HCT116 (cell line): Measurements from ENCODE around the gene SPEF2. TPM values are rescaled to one million over a fixed set of nuclear protein-coding genes. Genes with fewer than 3 reads are reported as not detected.

Source experiments
- ATAC-seq: fragments of 200-7000 bp; cut with Tn5 transposase; 2 replicates; pipeline ENCODE4 v1.9.1; 2020; ENCODE audit warnings: mild to moderate bottlenecking, moderate library complexity
- BruUV-seq: library from RNA; stranded (reverse); fragments of 400-500 nt; replicated peaks from 2 replicates; lab custom pipeline; 2021; lab: Mats Ljungman, UMichigan
- CTCF ChIA-PET: fragments of 300-600 bp; sonication (Branson Sonifier 250); formaldehyde crosslinking; loops from one replicate; lab custom pipeline; 2021; ENCODE audit warnings: antibody characterized with exemption; lab: Charles Lee
- POLR2A ChIA-PET: fragments of 300-600, 350-600 bp; sonication (Branson Sonifier 250); formaldehyde crosslinking; loops from one replicate; lab custom pipeline; 2021; ENCODE audit warnings: antibody characterized with exemption; lab: Charles Lee
- RAD21 ChIA-PET, 2 experiments: fragments of 300-600 bp; sonication (Branson Sonifier 250); formaldehyde crosslinking; loops; one replicate each; lab custom pipeline; 2023; ENCODE audit warnings: low total read pairs in 2 of 2; ENCODE audit not compliant: uncharacterized antibody in 2 of 2, unreplicated experiment in 2 of 2, low non-redundant PET in 1 of 2; lab: Charles Lee
- DNase-seq: peaks from one replicate; pipeline ENCODE4 v3.0.0-alpha.2; 2010; ENCODE audit warnings: low read depth, low spot score
- H2AFZ ChIP-seq: fragments of 200-600 bp; shearing (Covaris generic), sonication (generic); 2 replicates; pipeline ENCODE4 v1.6.1; 2017; ENCODE audit warnings: low read depth, mixed run types, mixed read lengths, antibody characterized with exemption, low read length; ENCODE audit not compliant: poor library complexity, severe bottlenecking
- H3K27ac ChIP-seq: 2 replicates; pipeline ENCODE4 v1.5.1; 2012; ENCODE audit warnings: low read depth, low read length
- H3K27me3 ChIP-seq: fragments of 200-600 bp; sonication (generic); 2 replicates; pipeline ENCODE4 v1.6.1; 2016; ENCODE audit warnings: mixed run types, low read length, mixed read lengths; ENCODE audit not compliant: insufficient read depth
- H3K36me3 ChIP-seq, 2 experiments: fragments of 200-500 bp in 1 of 2; fragments of 200-600 bp in 1 of 2; sonication (Bioruptor generic) in 1 of 2; sonication (generic) in 1 of 2; 2 replicates each; pipeline versions ENCODE4 v1.5.1 to v1.6.1; 2014 to 2016; ENCODE audit warnings: low read length in 2 of 2, inconsistent platforms in 1 of 2, mixed read lengths in 1 of 2, mixed run types in 1 of 2; ENCODE audit not compliant: insufficient read depth in 2 of 2, control insufficient read depth in 1 of 2
- H3K4me1 ChIP-seq, 2 experiments: fragments of 200-600 bp in 1 of 2; sonication (generic) in 1 of 2; 2 replicates each; pipeline versions ENCODE4 v1.5.1 to v1.6.1; 2012 to 2017; ENCODE audit warnings: low read length in 2 of 2, inconsistent platforms in 1 of 2, mild to moderate bottlenecking in 1 of 2, mixed read lengths in 1 of 2, mixed run types in 1 of 2, moderate library complexity in 1 of 2; ENCODE audit not compliant: insufficient read depth in 2 of 2, control insufficient read depth in 1 of 2
- H3K4me2 ChIP-seq: fragments of 200-600 bp; sonication (generic); 2 replicates; pipeline ENCODE4 v1.6.1; 2017; ENCODE audit warnings: mixed run types, low read length, mixed read lengths
- H3K4me3 ChIP-seq, 2 experiments: fragments of 200-600 bp in 1 of 2; sonication (generic) in 1 of 2; replicated peaks in 1 of 2; 2 replicates each; pipeline ENCODE4 v1.5.1; 2011 to 2016; ENCODE audit warnings: low read length in 2 of 2, control low read depth in 1 of 2, low read depth in 1 of 2, mild to moderate bottlenecking in 1 of 2, mixed read lengths in 1 of 2, mixed run types in 1 of 2
- H3K79me2 ChIP-seq: fragments of 200-600 bp; sonication (generic); 2 replicates; pipeline ENCODE4 v1.6.1; 2017; ENCODE audit warnings: mild to moderate bottlenecking, mixed run types, low read length, moderate library complexity, mixed read lengths; ENCODE audit not compliant: insufficient read depth
- H3K9ac ChIP-seq: fragments of 200-600 bp; sonication (generic); 2 replicates; pipeline ENCODE4 v1.6.1; 2016; ENCODE audit warnings: low read length, mixed read lengths
- H3K9me2 ChIP-seq: fragments of 200-600 bp; sonication (generic), shearing (Covaris generic); 2 replicates; pipeline ENCODE4 v1.6.1; 2017; ENCODE audit warnings: mixed run types, mild to moderate bottlenecking, moderate library complexity; ENCODE audit not compliant: insufficient read depth
- H3K9me3 ChIP-seq, 2 experiments: fragments of 200-500 bp in 1 of 2; fragments of 200-600 bp in 1 of 2; sonication (Bioruptor generic) in 1 of 2; sonication (generic) in 1 of 2; 2 replicates each; pipeline ENCODE4 v1.6.1; 2014 to 2017; ENCODE audit warnings: low read length in 2 of 2, mixed read lengths in 2 of 2, inconsistent platforms in 1 of 2, low read depth in 1 of 2, mild to moderate bottlenecking in 1 of 2, mixed run types in 1 of 2, moderate library complexity in 1 of 2; ENCODE audit not compliant: control insufficient read depth in 1 of 2, insufficient read depth in 1 of 2
- H4K20me1 ChIP-seq: fragments of 200-600 bp; sonication (generic), shearing (Covaris generic); 2 replicates; pipeline ENCODE4 v1.6.1; 2017; ENCODE audit warnings: mixed run types, mild to moderate bottlenecking, moderate library complexity; ENCODE audit not compliant: insufficient read depth
- ATF3 ChIP-seq: IDR thresholded peaks from 2 replicates; pipeline ENCODE4 v1.6.1; 2012
- CBX3 ChIP-seq: IDR thresholded peaks from 2 replicates; pipeline ENCODE4 v1.6.1; 2012; ENCODE audit warnings: low read depth
- CEBPB ChIP-seq: IDR thresholded peaks from 2 replicates; pipeline ENCODE4 v1.6.1; 2012; ENCODE audit warnings: low read depth
- EGR1 ChIP-seq: IDR thresholded peaks from 2 replicates; pipeline ENCODE4 v1.6.1; 2012; ENCODE audit warnings: low read depth
- ELF1 ChIP-seq: IDR thresholded peaks from 2 replicates; pipeline ENCODE4 v1.6.1; 2012; ENCODE audit warnings: low read depth, borderline replicate concordance
- EZH2 ChIP-seq: fragments of 200-600 bp; sonication (generic); IDR thresholded peaks from 2 replicates; pipeline ENCODE4 v1.6.1; 2017; ENCODE audit warnings: antibody characterized with exemption, mixed run types
- EZH2phosphoT487 ChIP-seq: fragments of 200-600 bp; IDR thresholded peaks from 2 replicates; pipeline ENCODE4 v1.6.1; 2018; ENCODE audit warnings: antibody characterized with exemption, borderline replicate concordance
- FOSL1 ChIP-seq: IDR thresholded peaks from 2 replicates; pipeline ENCODE4 v1.6.1; 2012; ENCODE audit warnings: low read depth
- POLR2A ChIP-seq: IDR thresholded peaks from 2 replicates; pipeline ENCODE4 v1.7.0; 2011; ENCODE audit warnings: borderline replicate concordance; ENCODE audit not compliant: insufficient read depth, insufficient read length; ENCODE audit errors: extremely low read depth
- RAD21 ChIP-seq: IDR thresholded peaks from 2 replicates; pipeline ENCODE4 v1.6.1; 2012; ENCODE audit warnings: low read depth, mild to moderate bottlenecking
- SIN3A ChIP-seq: IDR thresholded peaks from 2 replicates; pipeline ENCODE4 v1.6.1; 2012; ENCODE audit warnings: low read depth
- SP1 ChIP-seq: IDR thresholded peaks from 2 replicates; pipeline ENCODE4 v1.6.1; 2012; ENCODE audit warnings: low read depth
- SRF ChIP-seq: IDR thresholded peaks from 2 replicates; pipeline ENCODE4 v1.6.1; 2012; ENCODE audit warnings: low read depth
- YY1 ChIP-seq: IDR thresholded peaks from 2 replicates; pipeline ENCODE4 v1.6.1; 2011; ENCODE audit warnings: low read length, low read depth, moderate library complexity, mild to moderate bottlenecking; ENCODE audit not compliant: insufficient replicate concordance; ENCODE audit errors: extremely low read depth
- ZBTB33 ChIP-seq: IDR thresholded peaks from 2 replicates; pipeline ENCODE4 v1.6.1; 2011; ENCODE audit warnings: mild to moderate bottlenecking, low read length, moderate library complexity; ENCODE audit not compliant: insufficient replicate concordance; ENCODE audit errors: extremely low read depth
- ZNF274 ChIP-seq: fragments of 200-500 bp; sonication (Bioruptor generic); IDR thresholded peaks from 2 replicates; pipeline ENCODE4 v1.6.1; 2014; ENCODE audit warnings: mild to moderate bottlenecking, low read depth, low read length, inconsistent platforms
- intact Hi-C: fragments of 100-400 bp; cut with micrococcal nuclease; formaldehyde crosslinking; loops from 2 replicates; pipeline ENCODE4 v1.10.0; 2022
- total RNA-seq: library from RNA; stranded (reverse); gene quantifications from one replicate; pipeline ENCODE4 v1.2.1, GENCODE V29; 2021; ENCODE audit not compliant: unreplicated experiment
- TF ChIP-seq, protein P1 (sequence below), 3 experiments: fragments of 200-600 bp in 1 of 3; sonication (generic) in 1 of 3; IDR thresholded peaks in 2 of 3; conservative IDR thresholded peaks in 1 of 3; 2 replicates each; pipeline ENCODE4 v1.5.1; 2012 to 2017; ENCODE audit warnings: low read depth in 2 of 3, low read length in 2 of 3, antibody characterized with exemption in 1 of 3, borderline replicate concordance in 1 of 3, control low read depth in 1 of 3, mild to moderate bottlenecking in 1 of 3, mixed read lengths in 1 of 3, mixed run types in 1 of 3, moderate library complexity in 1 of 3; ENCODE audit not compliant: insufficient read depth in 1 of 3
- TF ChIP-seq, protein P2 (sequence below): IDR thresholded peaks from 2 replicates; pipeline ENCODE4 v1.6.1; 2012; ENCODE audit warnings: low read depth

Gene SPEF2
- total RNA-seq, 1 experiment from 2014 or later = 4.6 TPM

DNA sequence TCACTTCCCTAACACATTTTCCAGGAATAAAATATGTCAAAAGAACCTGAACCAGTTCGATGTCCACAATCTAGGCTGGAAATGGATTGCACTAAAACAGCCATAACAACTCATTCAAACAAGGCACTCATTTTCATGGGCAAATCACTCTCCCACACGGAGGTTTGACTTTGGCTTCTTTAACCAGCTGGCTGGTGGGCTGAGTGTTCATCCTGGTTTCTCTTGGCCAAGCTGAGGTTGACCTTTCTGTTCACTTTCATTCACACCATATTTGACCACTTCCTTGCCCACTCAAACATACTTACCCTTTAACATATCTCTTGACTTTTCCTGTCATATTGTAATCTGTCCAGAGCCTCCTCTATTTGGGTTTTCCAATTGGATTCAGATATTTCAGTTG is 244.5 kb downstream of the SPEF2 start:
- Histone ChIP-seq H3K27ac (no peak overlapping the region), H3K27me3 (no peaks in the 10 kb centered on the region), H4K20me1 (no peaks in the 10 kb centered on the region), H3K9me3 (no peaks in the 10 kb centered on the region), H3K9ac (no peak overlapping the region), H3K79me2 (no peaks in the 10 kb centered on the region), H3K4me2 (no peak overlapping the region), H3K4me3 (no peak overlapping the region), H3K4me1 (peaks cover 0 to 10% of the 10 kb centered on the region in 2 experiments; a peak in 2 of 4 replicates)
- ATAC-seq (no peak), DNase-seq (no peak)
- ChIA-PET POLR2A (no interaction called here), RAD21 (no interaction called here)
- BruUV-seq = no TSS peak
- intact Hi-C loops = no loop called here
- TF ChIP-seq EZH2phosphoT487 (no peak), RAD21 (no peak), ZBTB33 (no peak), EGR1 (no peak), EZH2 (no peak), ELF1 (no peak), ATF3 (no peak), YY1 (no peak), CEBPB (no peak), SIN3A (no peak), CBX3 (no peak), ZNF274 (no peak), SP1 (no peak), POLR2A (no peak), FOSL1 (no peak), SRF (no peak)
- TF ChIP-seq, protein P1, sequence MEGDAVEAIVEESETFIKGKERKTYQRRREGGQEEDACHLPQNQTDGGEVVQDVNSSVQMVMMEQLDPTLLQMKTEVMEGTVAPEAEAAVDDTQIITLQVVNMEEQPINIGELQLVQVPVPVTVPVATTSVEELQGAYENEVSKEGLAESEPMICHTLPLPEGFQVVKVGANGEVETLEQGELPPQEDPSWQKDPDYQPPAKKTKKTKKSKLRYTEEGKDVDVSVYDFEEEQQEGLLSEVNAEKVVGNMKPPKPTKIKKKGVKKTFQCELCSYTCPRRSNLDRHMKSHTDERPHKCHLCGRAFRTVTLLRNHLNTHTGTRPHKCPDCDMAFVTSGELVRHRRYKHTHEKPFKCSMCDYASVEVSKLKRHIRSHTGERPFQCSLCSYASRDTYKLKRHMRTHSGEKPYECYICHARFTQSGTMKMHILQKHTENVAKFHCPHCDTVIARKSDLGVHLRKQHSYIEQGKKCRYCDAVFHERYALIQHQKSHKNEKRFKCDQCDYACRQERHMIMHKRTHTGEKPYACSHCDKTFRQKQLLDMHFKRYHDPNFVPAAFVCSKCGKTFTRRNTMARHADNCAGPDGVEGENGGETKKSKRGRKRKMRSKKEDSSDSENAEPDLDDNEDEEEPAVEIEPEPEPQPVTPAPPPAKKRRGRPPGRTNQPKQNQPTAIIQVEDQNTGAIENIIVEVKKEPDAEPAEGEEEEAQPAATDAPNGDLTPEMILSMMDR (IDR thresholded peaks at IDR 0.05 in 2 of 3, conservative IDR thresholded peaks at IDR 0.05 in 1 of 3; ENCODE audit: borderline replicate concordance in 1 of 3, insufficient read depth in 1 of 3, low read depth in 2 of 3, low read length in 2 of 3) = no peak
- TF ChIP-seq, protein P2, sequence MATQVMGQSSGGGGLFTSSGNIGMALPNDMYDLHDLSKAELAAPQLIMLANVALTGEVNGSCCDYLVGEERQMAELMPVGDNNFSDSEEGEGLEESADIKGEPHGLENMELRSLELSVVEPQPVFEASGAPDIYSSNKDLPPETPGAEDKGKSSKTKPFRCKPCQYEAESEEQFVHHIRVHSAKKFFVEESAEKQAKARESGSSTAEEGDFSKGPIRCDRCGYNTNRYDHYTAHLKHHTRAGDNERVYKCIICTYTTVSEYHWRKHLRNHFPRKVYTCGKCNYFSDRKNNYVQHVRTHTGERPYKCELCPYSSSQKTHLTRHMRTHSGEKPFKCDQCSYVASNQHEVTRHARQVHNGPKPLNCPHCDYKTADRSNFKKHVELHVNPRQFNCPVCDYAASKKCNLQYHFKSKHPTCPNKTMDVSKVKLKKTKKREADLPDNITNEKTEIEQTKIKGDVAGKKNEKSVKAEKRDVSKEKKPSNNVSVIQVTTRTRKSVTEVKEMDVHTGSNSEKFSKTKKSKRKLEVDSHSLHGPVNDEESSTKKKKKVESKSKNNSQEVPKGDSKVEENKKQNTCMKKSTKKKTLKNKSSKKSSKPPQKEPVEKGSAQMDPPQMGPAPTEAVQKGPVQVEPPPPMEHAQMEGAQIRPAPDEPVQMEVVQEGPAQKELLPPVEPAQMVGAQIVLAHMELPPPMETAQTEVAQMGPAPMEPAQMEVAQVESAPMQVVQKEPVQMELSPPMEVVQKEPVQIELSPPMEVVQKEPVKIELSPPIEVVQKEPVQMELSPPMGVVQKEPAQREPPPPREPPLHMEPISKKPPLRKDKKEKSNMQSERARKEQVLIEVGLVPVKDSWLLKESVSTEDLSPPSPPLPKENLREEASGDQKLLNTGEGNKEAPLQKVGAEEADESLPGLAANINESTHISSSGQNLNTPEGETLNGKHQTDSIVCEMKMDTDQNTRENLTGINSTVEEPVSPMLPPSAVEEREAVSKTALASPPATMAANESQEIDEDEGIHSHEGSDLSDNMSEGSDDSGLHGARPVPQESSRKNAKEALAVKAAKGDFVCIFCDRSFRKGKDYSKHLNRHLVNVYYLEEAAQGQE = no peak
- TF ChIP-seq, all 23 proteins: peak for 0
- Histone ChIP-seq H3K36me3 (no peaks in the 10 kb centered on the region), H2AFZ (no peak overlapping the region), H3K9me2 (no peaks in the 10 kb centered on the region)
- CTCF ChIA-PET = no interaction called here
